Neural progenitor cell (in vitro differentiated cells): ENCODE data around the gene TRIM25.

Experiments used
- CTCF ChIP-seq: fragments of 200-600 bp; sonication (generic); IDR thresholded peaks from 2 replicates; pipeline ENCODE4 v1.5.1; 2017; ENCODE audit warnings: antibody characterized with exemption, mild to moderate bottlenecking
- EZH2phosphoT487 ChIP-seq: fragments of 200-600 bp; sonication (generic); IDR thresholded peaks from 2 replicates; pipeline ENCODE4 v1.6.1; 2017; ENCODE audit warnings: antibody characterized with exemption

GRCh38 chr17:56868716-56869115, 45.1 kb downstream of the TRIM25 start:
- TF ChIP-seq CTCF (no peak), EZH2phosphoT487 (no peak)
